22Rv1 (cell line): ENCODE data around the gene PYY.

ENCODE experiments used
- H3K27ac ChIP-seq: fragments of 450-650 bp; 2 replicates; pipeline ENCODE4 v1.5.1; 2017
- ZFX ChIP-seq: fragments of 450-650 bp; IDR thresholded peaks from 2 replicates; pipeline ENCODE4 v1.6.1; 2017; ENCODE audit warnings: antibody characterized with exemption, borderline replicate concordance
- TF ChIP-seq, protein P1 (sequence below): fragments of 450-650 bp; IDR thresholded peaks from 2 replicates; pipeline ENCODE4 v1.5.1; 2017; ENCODE audit warnings: mild to moderate bottlenecking

Gene PYY

DNA sequence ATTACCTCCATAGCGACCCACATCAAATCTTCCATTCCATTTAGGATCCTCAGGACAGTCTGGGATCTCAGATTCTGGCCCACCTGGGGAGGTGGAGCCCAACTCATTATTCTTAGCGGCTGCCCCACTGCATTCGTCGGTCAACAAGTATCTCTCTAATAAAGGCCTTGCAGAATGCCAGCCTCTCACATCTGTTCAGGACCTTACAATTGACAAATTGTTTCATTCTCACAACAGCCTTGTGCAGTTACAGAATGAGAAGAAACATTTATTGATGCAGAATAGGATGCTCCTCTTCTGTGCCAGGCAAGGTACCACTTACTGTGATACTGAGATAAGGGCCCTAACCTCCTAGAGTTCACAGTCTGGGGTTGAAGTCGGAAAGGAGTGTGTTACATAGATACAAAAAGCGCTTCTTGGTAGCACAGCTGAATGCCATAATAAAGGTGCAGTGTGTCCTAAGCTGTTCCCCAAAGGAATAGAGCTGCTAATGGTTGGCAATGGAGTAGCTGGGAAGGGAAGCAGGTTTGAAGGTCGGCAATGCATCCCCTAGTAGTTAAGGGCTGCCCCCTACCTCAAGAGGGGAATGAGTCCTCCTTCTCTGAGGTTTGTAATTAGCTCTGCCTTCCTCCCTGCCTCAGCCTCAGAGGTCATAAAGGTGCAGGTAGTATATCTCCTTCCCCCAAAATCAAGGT, 44.1 kb downstream of the PYY start:
- H3K27ac ChIP-seq, result no peak overlapping the region
- TF ChIP-seq, protein P1, sequence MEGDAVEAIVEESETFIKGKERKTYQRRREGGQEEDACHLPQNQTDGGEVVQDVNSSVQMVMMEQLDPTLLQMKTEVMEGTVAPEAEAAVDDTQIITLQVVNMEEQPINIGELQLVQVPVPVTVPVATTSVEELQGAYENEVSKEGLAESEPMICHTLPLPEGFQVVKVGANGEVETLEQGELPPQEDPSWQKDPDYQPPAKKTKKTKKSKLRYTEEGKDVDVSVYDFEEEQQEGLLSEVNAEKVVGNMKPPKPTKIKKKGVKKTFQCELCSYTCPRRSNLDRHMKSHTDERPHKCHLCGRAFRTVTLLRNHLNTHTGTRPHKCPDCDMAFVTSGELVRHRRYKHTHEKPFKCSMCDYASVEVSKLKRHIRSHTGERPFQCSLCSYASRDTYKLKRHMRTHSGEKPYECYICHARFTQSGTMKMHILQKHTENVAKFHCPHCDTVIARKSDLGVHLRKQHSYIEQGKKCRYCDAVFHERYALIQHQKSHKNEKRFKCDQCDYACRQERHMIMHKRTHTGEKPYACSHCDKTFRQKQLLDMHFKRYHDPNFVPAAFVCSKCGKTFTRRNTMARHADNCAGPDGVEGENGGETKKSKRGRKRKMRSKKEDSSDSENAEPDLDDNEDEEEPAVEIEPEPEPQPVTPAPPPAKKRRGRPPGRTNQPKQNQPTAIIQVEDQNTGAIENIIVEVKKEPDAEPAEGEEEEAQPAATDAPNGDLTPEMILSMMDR, result no peak
- TF ChIP-seq ZFX, result no peak

DNA sequence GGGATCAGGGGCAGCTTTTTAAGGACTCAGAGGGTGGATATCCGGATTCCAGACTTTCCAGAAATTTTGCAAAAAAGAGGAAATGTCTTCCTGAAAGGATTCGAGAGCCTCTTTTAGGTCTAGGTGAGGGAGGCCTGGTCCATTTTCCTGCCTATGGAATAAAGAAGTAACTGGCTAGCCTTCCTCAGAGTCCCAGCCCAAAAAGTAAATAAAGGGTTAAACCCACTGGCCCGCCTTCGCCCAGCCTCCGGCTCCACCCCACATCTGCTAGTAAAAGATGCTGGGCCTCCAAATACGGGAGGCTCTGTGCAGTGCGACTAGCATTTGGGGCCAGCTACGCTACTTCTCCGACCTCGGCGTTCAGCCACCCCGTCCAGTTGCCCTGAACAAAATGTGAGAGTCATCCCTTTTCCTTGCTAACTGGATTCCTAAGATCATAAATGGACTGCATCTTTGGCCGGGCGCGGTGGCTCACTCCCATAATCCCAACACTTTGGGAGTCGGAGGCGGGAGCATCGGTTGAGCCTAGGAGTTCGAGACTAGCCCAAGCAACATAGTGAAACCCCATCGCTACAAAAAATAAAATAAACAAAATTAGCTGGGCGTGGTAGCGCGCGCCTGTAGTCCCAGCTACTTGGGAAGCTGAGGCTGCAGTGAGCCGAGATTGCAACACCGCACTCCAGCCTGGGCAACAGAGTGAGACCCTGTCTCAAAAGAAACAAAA, 45.6 kb downstream of the PYY start:
- peak overlapping the region; percentile 63 for H3K27ac ChIP-seq
- TF ChIP-seq, protein P1, result no peak
- TF ChIP-seq ZFX, result no peak

DNA sequence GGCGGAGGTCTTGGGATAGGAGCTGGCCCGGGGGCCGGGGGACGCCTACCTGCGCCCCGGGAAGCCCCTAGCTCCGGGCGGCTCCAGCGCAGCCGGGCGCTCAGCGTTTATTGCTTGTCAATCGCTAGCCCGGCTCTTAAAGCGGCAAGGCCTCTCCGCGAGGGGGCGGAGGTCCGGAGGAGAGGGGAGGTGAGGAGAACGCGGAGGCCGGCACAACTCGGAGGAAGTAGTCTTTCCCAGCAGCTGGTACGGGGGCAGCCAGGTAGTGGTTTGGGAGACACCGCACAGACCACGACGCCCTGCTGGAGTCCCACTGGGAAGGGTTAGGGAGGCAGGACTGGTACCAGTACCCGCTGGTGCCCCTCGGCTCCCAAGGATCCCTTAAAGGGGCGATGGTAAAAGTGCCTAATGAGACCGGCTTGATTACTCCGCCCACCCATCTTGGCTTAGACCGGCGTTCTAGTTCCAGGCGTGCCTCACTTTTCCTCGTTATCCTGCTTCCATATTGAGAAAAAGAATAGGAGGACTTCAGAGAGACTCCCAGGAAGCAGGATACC, 46.2 kb downstream of the PYY start, which contains the start of gene MPP2:
MPP2 (minus strand) TSS at position 112 of the 557 bp plus-strand sequence. CDS start 3,076 bp downstream, outside the sequence.
- H3K27ac ChIP-seq, result peak within 1 kb of the TSS; percentile 63
- TF ChIP-seq ZFX, result no peak
- TF ChIP-seq, protein P1, result no peak

DNA sequence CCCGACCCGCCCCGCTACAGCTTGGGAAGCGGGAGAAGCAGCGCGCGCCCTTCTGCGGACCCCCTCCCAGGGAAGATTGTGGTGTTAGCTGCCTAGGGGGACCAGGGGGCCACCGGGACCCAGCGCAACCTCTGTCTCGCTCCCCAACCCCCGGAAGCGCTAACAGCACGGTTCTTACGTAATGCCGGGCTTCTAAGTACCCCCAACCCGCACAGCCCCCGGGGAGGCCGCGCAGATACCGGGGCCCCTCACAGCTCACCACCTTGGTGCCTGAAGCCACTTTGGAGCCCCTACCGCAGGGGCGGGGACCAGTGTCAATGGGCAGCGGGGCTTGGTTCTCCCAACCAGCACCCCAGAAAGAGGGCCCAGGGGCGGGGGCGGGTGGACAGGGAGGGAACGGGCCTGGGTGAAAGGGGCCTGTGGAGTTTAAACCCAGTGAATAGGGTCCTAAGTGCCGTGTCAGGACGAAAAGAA, 46.8 kb downstream of the PYY start:
- peak overlapping the region; percentile 63 for H3K27ac ChIP-seq
- TF ChIP-seq, protein P1, result no peak
- TF ChIP-seq ZFX, result no peak

DNA sequence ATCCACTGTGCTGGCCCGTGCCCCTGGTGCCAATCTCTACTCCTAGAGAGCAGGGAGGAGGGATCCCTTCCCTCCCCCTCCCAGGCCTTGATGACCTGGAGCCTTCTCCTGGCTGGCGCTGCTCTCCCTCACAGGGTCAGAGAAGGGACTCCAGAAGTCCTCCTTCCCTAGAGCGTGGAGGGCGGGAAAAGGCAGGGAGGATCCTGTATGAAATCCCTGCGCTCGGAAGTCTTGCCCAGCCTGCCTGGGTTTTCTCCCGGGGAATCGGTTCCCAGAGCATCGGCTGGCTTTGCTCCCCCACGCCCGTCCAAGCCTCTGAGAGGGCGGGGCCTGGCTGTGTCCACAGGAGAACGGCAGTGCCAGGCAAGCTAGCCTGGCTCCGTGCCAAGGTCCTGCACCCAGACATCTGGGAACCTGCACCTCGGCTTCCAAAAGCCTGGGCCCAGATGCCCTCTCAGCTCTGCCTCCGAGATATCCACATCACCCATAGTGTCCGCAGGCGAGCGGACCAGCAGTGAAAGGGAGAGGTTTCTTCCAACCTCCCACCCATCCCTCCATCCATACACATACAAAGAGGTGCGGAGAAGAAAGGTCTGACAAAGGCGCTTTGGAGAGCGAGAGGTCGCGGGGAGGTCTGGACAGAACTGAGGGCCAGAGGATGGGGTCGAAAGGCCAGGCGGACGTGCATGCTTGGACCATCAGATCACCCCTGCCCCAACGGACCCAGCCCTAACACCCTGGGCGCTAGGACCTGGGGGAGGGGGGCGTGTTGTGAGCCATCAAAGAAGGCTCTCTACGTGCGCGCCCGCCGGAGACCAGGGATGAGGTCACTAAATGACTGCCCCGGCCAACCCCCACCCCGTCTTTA, 47.5 kb downstream of the PYY start:
- H3K27ac ChIP-seq, result no peak overlapping the region

DNA sequence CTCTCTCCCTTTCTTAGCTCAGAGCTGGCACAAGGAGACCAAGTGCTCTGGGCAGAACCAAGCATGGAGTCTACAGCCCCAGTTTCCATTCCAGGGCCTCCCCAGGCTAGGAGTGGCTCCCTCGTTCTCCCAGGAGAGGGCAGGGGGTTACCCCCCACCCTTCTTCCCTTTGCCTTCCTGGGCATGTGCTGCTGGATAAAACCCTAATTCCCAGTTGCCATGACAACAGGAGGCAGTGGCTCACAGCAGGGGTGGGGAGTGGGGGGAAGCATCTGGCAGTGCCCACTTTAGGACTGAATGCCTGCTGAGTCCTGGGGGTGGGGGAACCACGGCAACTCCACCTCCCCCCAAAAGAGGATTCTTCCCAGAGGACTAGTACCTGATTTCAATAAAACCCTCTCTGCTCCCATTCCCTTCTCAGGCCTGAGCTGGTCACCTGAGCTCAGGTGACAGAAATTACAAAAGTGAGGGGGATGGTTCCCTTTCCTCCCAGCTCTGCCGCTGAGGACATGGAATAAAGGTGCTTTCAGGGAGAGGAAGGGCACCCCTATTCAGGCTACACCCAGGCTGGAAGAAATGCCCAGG, 48.2 kb downstream of the PYY start:
- H3K27ac ChIP-seq, result no peak overlapping the region

More for the DNA sequence above, 47.5 kb downstream of the PYY start:
- TF ChIP-seq ZFX, result no peak
- TF ChIP-seq, protein P1, result no peak

More for the DNA sequence above, 48.2 kb downstream of the PYY start:
- TF ChIP-seq, protein P1, result no peak
- no peak for TF ChIP-seq ZFX
